Fibroblast of the aortic adventitia (primary cell): ENCODE data around the gene FARSA. TPM values are rescaled to one million over a fixed set of nuclear protein-coding genes. Genes with fewer than 3 reads are reported as not detected.
"Not testable (repeated sequence)": the region's sequence is repeated elsewhere in the genome, so short reads cannot be mapped to it uniquely, and the experiment has no call there.

Source experiments
- DNase-seq: peaks from one replicate; pipeline ENCODE4 v3.0.0-alpha.2; 2010; ENCODE audit warnings: low read depth
- H3K4me3 ChIP-seq: 2 replicates; pipeline ENCODE4 v1.5.1; 2011; ENCODE audit warnings: low read depth, mild to moderate bottlenecking, control low read depth, low read length, moderate library complexity
- total RNA-seq: library from RNA; depleted of rRNA; stranded (reverse); fragments of >200 nt; gene quantifications from 2 replicates; pipeline ENCODE4 v1.2.3, GENCODE V29; 2012; ENCODE audit warnings: low replicate concordance
- TF ChIP-seq, protein P1 (sequence below): IDR thresholded peaks from 2 replicates; pipeline ENCODE4 v1.5.1; 2011; ENCODE audit warnings: mild to moderate bottlenecking, low read length, control low read depth, inconsistent platforms; ENCODE audit not compliant: insufficient read depth

Gene FARSA
- total RNA-seq, 1 donor = 44.3 TPM

DNA sequence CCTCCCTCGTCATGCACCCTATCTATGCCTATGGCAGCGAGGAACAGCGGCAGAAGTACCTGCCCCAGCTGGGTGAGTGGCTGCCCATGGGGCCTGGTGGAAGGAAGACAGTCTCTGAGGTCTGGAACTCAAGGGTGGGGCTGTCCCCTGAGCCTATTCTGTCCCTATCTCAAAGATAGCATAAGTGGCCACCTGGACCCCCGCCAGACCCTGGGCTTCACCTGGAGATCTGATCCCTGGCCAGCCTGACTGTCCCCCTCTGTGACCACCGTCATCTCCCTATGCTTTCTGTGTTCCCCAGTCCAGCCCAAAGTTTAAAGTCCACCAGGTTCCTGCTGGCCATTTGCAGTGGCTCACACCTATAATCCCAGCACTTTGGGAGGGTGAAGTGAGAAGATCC, 39.9 kb downstream of the FARSA start:
- H3K4me3 ChIP-seq = no peak overlapping the region
- TF ChIP-seq, protein P1, sequence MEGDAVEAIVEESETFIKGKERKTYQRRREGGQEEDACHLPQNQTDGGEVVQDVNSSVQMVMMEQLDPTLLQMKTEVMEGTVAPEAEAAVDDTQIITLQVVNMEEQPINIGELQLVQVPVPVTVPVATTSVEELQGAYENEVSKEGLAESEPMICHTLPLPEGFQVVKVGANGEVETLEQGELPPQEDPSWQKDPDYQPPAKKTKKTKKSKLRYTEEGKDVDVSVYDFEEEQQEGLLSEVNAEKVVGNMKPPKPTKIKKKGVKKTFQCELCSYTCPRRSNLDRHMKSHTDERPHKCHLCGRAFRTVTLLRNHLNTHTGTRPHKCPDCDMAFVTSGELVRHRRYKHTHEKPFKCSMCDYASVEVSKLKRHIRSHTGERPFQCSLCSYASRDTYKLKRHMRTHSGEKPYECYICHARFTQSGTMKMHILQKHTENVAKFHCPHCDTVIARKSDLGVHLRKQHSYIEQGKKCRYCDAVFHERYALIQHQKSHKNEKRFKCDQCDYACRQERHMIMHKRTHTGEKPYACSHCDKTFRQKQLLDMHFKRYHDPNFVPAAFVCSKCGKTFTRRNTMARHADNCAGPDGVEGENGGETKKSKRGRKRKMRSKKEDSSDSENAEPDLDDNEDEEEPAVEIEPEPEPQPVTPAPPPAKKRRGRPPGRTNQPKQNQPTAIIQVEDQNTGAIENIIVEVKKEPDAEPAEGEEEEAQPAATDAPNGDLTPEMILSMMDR = no peak
- no peak for DNase-seq

DNA sequence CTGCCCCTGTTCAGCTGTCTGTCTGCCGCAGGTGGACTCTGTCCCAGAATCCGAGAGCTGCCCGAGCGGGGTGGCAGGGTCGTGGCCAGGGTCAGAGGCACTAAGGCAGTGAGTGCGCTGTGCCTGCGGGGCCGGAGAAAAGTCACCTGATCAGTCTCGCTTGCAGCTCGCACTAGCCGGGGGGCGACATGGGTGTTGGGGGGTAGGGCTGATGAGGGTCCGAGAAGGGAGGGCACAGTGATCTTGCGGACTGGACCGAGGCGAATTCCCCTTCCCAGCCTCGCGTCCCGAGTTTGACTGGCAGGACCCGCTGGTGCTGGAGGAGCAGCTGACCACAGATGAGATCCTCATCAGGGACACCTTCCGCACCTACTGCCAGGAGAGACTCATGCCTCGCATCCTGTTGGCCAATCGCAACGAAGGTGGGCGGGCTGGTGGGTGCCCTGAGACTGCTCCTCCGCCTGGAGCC, 41.9 kb downstream of the FARSA start:
- TF ChIP-seq, protein P1 = no peak
- DNase-seq = no peak
- peak overlapping the region; percentile 94 for H3K4me3 ChIP-seq

DNA sequence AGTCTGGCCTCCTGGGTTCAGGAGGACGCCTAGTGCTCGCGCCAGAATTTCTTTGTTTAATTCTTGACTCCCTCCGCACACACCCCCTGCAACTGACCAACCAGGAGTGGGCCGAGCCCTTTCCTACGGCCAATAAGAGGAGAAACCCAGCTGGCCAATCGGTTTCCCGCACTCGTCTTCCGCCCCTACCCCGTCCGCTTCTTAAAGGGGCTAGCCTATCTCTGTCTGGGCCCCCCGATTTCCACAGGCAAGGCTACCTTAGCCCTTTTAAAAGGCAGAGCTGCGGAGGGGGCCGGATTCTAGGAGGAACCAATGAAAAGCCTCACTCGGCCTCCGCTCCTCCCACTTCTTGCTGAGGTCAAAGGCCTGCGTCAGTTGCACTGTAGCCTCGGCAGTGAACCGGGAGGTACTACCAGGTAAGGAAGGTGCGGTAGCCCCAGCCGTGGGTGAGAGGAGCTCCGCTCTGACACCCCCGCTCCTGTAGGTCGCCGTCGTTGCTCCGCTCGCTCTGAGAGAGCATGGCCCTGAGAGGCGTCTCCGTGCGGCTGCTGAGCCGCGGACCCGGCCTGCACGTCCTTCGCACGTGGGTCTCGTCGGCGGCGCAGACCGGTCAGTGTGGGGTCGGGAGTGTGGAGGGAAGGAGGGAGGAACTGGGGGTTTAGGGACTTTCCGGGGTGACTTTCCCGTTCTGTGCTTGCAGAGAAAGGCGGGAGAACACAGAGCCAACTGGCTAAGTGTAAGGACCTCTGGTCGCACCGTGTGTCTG, 42.5 kb downstream of the FARSA start, which contains the start of gene GCDH:
Gene GCDH (plus strand): TSS at position 374 of the 766 bp plus-strand sequence. CDS start 145 bp downstream, at position 519.
- H3K4me3 ChIP-seq = peak within 1 kb of the TSS; percentile 94
- DNase-seq = peak; percentile 99
- TF ChIP-seq, protein P1 = no peak

DNA sequence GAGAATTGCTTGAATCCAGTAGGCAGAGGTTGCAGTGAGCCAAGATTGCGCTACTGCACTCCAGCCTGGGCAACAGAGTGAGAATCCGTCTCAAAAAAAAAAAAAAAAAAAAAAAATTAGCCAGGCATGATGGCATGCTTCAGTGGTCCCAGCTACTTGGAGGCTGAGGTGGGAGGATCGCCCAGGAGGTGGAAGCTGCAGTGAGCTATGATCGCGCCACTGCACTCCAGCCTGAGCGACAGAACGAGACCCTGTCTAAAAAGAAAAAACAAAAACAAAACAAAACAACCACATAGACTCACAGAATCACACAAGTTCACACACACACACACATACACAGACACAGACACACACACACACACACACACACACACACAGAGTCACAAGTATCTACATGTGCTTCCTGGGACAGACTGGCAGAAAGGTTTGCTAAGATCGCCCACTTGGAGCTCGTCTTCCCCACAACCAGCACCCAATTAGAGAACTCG, 43.2 kb downstream of the FARSA start:
- peak overlapping the region; percentile 35 for H3K4me3 ChIP-seq

DNA sequence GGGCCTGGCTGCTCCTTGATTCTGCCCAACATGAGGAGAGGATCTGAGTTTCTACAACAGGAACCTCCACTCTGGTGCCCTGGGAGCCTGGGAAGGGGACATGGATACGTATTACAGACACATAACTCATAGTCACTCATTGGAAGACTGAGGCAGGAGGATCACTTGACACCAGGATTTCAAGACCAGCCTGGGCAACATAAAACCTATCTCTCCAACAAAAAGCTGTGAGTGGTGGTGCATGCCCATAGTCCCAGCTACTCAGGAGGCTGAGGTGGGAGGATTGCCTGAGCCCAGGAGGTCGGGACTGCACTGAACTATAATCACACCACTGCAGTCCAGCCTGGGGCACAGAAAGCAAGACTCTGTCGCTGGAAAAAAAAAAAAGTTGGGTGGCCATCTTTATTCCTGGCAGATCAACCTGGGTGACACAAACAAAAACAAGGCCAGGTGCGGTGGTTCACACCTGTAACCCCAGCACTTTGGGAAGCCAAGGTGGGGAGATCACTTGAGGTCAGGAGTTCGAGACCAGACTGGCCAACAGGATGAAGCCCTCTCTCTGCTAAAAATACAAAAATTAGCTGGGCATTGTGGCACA, 45.4 kb downstream of the FARSA start:
- DNase-seq = no peak
- no peak overlapping the region for H3K4me3 ChIP-seq
- TF ChIP-seq, protein P1 = no peak

More for the DNA sequence above, 43.2 kb downstream of the FARSA start:
- DNase-seq = not testable (repeated sequence)

DNA sequence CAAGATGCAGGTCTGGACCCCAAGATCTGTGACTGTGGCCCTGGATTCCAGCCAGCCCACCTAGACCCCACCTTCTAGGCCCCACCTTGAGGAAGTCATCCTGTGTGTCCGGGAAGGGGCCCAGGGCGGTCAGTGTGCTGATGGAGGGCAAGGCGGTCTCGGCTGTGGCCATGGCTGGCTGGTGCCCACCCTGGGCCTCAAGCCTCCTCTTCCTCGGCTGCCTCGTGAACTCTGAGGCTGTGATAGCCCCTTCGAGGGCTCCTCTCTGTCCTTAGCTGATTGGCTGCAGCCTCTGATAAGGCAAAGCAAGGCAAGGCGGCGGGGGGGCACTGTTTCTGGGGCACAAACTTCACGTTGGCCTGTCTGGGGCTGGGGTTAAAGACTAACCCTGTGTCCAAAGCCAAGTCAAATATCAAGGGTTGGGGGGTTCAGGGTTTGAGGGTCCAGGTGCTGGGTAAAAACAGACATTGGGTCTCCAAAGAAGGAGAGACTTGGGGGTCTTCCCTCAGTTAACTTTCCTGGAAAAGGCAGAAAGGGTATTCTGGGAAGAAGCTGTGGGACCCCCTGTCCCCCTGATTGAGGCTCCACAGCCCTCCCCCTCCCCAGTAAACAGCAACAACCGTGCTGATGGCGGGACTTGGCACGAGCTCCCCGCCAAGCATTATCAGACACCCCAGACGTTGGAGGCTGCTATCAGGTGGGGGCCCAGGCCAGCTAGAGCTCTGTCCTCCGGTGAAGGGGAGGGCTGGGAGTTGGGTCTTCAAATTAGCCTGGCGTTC, 46.4 kb downstream of the FARSA start, which contains the start of gene KLF1:
Gene KLF1 (minus strand): TSS at position 233 of the 779 bp plus-strand sequence. CDS start 61 bp downstream, at position 172.
- TF ChIP-seq, protein P1 = no peak
- H3K4me3 ChIP-seq = no peak within 1 kb of the TSS
- no peak for DNase-seq
